HG03469 (cell line): Measurements from ENCODE around the gene HPS4.
"Not testable (repeated sequence)": the region's sequence is repeated elsewhere in the genome, so short reads cannot be mapped to it uniquely, and the experiment has no call there.

Experiments used
- ATAC-seq: cut with Tn5 transposase; IDR thresholded peaks from one replicate; pipeline ENCODE4 v1.9.1; 2021; ENCODE audit warnings: mild to moderate bottlenecking, moderate library complexity, moderate number of reproducible peaks; ENCODE audit not compliant: unreplicated experiment

The HPS4 gene

GRCh38 chr22:26416670-26417276, 66.8 kb downstream of the HPS4 start:
- ATAC-seq, result no peak

- ATAC-seq, result no peak
Measured at GRCh38 chr22:26416256-26416655, 67.3 kb downstream of the HPS4 start.

GRCh38 chr22:26414347-26414746, 69.2 kb downstream of the HPS4 start:
- ATAC-seq, result no peak

- ATAC-seq, result no peak
Measured at GRCh38 chr22:26410386-26410785, 73.2 kb downstream of the HPS4 start.

- no peak for ATAC-seq
Measured at GRCh38 chr22:26409719-26410335, 73.8 kb downstream of the HPS4 start.

GRCh38 chr22:26408562-26409220, 74.9 kb downstream of the HPS4 start:
- not testable (repeated sequence) for ATAC-seq

GRCh38 chr22:26406118-26406517, 77.5 kb downstream of the HPS4 start:
- ATAC-seq, result no peak

- ATAC-seq, result no peak
Measured at GRCh38 chr22:26404851-26405421, 78.6 kb downstream of the HPS4 start.

GRCh38 chr22:26401726-26402125, 81.9 kb downstream of the HPS4 start:
- ATAC-seq, result no peak
